Spleen (tissue), 7 donors: Measurements from ENCODE around the gene GALNTL6.

Experiments used
- POLR2AphosphoS5 ChIP-seq, 3 donors: sonication (generic); formaldehyde crosslinking; IDR thresholded peaks; one replicate each; pipeline ENCODE4 v1.5.1; 2017; ENCODE audit warnings: antibody characterized with exemption in 3 of 3
- TF ChIP-seq, protein P1 (sequence below), 11 experiments: fragments of 200-600 bp in 7 of 11; fragments of 450-650 bp in 4 of 11; sonication (generic) in 4 of 11; IDR thresholded peaks in 8 of 11; conservative IDR thresholded peaks in 3 of 11; 1 replicate in 7 of 11; 2 replicates in 4 of 11; pipeline versions ENCODE4 v1.4.0 to v1.8.0; 2016 to 2021; ENCODE audit warnings: antibody characterized with exemption in 11 of 11, inconsistent platforms in 4 of 11, mild to moderate bottlenecking in 1 of 11
- donor health status: DM: no; HTN: no; CAD: no; lungs with moderate emphysema.
- donor health status: DM: no; HTN: no; CAD: no.
- donor health status: DM: no; HTN: no; CAD: no.

DNA sequence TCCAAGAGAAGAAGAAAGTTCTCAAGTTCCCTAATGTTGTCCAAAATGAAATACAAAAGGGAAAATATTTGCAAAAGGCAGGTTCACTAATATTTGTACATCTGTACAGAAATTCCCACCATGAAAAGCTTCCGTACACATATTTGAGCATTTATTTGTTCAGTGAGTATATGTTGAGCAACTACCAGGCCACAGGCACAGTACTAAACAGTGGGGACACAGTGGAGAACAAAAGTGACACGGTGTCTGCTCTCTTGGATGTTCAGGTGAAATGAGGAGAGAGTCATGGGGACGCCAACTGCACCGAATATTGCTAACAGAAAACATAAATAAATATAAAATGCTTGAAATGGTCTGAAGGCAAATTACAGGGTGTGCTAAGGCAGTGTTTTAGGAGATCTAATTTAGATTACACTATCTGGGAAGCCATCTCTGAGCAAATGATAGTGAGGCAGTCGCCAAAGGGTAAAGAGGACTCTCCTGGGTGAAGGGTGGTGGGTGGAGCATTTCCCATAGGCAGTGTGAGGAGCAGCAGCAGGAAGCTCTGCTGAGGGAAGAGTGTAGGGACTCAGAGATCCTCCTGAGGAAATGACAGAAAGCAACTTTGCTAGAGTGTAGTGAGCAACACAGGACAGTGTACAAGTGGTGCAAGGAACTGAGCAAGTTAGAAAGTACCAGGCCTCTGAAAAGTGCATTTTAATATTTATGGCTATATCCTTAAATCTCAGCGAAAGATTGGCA lies 375.2 kb downstream of the GALNTL6 start:
- TF ChIP-seq, protein P1, sequence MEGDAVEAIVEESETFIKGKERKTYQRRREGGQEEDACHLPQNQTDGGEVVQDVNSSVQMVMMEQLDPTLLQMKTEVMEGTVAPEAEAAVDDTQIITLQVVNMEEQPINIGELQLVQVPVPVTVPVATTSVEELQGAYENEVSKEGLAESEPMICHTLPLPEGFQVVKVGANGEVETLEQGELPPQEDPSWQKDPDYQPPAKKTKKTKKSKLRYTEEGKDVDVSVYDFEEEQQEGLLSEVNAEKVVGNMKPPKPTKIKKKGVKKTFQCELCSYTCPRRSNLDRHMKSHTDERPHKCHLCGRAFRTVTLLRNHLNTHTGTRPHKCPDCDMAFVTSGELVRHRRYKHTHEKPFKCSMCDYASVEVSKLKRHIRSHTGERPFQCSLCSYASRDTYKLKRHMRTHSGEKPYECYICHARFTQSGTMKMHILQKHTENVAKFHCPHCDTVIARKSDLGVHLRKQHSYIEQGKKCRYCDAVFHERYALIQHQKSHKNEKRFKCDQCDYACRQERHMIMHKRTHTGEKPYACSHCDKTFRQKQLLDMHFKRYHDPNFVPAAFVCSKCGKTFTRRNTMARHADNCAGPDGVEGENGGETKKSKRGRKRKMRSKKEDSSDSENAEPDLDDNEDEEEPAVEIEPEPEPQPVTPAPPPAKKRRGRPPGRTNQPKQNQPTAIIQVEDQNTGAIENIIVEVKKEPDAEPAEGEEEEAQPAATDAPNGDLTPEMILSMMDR (IDR thresholded peaks at IDR 0.05 in 8 of 11, conservative IDR thresholded peaks at IDR 0.05 in 3 of 11), result no peak
- no peak for TF ChIP-seq POLR2AphosphoS5 (IDR thresholded peaks at IDR 0.05)
